NCI-H1436 treated with DMSO at 0.1 percent for 48 hours (cell line): ENCODE results near the gene ZNF280A.
"Not testable (repeated sequence)": the region's sequence is repeated elsewhere in the genome, so short reads cannot be mapped to it uniquely, and the experiment has no call there.

ENCODE experiments used
- DNase-seq: peaks from one replicate; lab custom pipeline; 2025; lab: John Stamatoyannopoulos, UW

Gene ZNF280A

DNA sequence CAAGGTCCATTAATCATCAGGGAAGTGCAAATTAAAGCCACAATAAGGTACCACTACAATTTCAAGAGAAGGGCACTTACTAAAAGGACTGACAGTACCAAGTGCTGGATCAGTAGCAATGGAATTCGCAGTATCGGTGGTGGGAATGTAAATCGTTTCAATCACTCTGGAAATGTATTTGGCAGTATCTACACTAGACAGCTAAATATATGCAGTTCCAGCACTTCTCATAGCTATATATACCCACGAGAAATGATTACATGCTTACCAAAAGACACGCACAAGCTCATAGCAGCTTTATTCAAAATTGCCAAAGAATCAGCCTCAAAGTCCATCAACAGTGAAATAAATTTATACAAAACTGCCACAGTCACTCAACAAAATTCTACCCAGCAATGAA lies 7.1 kb downstream of the ZNF280A start:
- no peak for DNase-seq

GRCh38 chr22:22510833-22511232 lies 9.2 kb downstream of the ZNF280A start:
- not testable (repeated sequence) for DNase-seq

- not testable (repeated sequence) for DNase-seq
Observed at GRCh38 chr22:22509912-22510311, 10.2 kb downstream of the ZNF280A start.

DNA sequence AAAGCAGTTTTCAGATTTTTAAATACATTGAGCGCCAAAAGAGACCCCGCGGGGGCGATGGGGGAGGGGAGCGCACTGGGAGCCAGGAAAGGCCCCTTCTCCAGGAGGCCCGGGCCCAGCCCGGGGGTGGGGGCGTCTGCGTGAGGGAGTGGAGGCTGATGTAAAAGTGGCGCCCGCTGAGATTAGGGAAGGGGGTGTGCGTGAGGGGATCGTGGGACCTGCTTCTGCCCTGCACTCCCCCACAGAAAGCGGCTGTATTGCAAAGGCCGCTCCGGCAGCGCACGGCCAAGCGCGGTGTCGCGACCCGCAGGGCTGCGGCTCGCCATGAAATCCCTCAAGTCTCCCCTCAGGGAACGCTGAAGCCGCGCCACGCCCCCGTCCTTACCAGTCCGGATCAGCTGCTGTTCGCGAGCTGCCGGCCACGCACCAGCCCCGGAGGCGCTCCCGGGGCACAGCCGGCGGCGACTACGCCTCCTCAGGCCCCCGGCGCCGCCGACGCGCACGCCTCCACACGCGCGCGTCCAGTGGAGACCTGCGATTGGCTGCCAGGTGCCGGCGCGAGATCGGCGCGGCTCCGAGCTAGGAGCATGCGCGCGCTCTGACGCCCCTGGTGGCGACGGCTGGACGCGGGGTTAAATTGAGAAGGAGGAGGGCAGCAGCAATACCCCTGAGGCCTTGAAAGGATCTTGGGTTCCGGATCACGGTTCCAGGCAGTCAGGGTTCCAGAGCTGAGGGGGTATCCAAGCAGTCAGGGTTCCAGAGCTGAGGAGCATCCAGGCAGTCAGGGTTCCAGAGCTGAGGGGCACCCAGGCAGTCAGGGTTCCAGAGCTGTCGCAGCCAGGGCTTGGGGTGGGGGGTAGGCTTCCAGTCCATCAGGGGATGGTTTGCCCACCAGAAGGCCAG lies 11.5 kb downstream of the ZNF280A start, which contains the start of gene ZNF280B:
Gene ZNF280B (minus strand): TSS at position 469 of the 903 bp plus-strand sequence. CDS start 19,344 bp downstream, outside the sequence.
- peak; percentile 9 for DNase-seq

DNA sequence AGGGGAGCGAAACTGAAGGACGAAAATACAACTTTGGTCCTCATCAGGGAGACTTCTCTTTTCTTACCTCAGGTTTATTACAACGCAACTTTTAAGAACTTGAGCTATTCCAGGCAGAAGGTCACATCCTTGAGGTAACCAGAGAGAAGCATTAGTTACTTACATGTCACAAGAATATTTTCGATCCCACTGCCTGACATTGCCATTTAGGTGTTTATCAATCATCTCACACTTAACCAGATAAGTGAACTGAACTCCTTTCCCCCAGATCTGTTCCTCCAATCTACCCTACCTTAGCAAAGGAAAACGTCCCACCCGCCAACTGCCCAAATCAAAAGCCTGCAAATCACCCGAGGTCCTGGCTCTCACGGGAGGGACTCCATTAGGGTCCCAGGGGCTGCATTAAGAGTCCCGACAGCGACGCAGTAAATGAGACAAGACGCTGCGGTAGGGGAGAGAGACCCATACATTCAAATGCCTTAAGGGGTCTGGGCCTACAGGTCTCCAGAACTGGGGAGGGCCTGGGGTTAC lies 12.3 kb downstream of the ZNF280A start:
- no peak for DNase-seq

DNA sequence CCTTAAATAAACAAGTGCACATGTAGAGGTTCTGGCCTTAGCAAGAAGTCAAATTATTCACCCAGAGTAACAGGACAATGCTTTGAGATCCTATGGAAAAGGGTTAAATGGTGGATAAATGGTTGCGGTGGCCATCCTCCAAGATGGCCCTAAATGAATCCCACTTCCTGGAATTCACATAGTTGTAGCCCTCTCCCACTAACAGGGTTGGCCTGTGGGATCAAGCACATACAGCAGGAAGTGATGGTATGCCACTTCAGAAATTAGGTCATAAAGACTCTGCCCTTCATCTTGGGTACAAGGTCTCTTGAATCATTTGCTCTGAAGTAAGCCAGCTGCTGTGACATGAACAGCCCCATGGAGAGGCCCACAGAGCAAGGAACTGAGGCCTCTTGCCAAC lies 13.3 kb downstream of the ZNF280A start:
- no peak for DNase-seq

DNA sequence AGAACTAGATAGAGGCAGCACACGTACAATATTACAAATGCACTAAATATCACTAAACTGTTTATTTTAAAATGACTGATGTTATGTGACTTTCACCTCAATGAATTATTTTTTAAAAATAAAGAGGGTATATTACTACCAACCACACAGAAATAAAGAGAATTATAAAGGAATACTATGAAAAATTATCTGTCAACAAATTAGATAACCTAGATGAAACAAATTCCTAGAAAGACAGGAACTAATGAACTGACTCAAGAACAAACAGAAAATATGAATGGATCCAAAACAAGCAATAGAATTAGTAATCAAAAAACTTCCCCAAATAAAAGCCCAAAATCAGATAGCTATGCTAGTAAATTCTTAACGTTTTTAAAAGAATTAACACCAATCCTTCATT lies 21.8 kb downstream of the ZNF280A start:
- DNase-seq: no peak

DNA sequence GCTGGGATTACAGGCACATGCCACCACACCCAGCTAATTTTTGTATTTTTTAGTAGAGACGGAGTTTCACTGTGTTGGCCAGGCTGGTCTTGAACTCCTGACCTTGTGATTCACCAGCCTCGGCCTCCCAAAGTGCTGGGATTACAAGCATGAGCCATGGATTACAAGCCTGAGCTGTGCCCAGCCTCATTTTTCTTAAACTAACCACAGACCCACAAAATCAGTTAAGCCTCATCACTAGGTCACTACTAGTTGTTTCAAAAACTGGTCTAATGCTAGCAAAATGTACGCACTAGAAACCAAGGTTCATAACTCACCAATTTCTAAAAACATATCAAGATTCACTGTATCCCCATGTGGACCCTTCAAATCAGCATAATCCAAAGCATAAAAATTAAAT lies 28.5 kb downstream of the ZNF280A start:
- not testable (repeated sequence) for DNase-seq

DNA sequence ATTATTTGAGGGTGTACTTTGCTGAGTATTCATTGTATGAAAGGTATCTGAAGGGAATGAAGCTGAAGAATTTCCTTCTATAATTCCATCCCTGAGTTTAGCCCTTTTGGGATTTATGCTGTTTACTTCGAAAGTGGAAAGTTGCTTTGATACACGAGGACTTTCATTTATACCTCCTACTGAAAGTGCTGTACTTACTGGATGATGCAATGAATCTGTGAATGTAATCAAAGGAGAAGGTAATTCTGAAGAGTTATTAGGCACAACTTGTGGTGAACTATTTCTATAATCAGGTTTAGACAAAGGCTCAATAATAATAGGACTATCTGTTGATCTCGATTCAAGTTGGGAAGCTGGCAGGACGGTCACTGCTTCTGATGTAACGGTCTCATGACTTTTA lies 31.3 kb downstream of the ZNF280A start:
- DNase-seq: no peak

- no peak for DNase-seq
Observed at GRCh38 chr22:22487869-22488597, 32.0 kb downstream of the ZNF280A start.

GRCh38 chr22:22487059-22487458 lies 33.0 kb downstream of the ZNF280A start:
- no peak for DNase-seq

DNA sequence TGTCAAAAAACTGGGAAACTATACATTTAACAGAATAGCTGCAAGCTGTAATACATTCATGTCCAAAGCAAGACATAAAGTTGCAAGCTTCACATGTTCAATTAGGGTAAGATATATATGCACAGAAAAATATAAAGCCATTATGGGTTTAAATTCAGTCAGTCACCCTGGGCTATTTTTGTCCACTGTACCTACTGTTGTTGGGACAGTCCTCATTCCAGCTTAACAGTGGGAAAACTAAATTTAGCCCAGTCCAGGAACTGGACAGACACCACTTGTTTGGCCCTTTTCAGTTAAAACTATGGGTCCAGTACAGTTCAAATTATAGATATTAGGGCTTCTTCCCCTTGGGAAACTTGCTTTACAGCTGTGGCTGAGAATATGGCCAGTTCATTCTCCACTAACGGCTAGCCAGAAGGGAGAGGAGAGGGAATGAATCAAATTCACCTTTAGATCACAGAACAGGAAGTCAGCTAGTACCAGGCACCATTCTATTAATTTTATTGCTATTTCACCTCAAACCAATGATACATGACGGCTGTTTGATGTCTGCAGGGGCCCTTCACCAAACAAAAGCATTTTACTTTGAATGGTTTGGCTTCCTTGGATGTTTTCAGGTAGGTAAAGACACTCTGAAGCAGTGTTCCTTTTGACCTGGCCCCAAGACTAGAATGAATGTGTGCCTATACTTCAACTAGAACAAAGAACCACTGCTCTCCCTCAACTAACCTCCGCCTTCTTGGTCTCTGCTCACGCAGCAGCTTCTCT lies 33.8 kb downstream of the ZNF280A start:
- DNase-seq: no peak

DNA sequence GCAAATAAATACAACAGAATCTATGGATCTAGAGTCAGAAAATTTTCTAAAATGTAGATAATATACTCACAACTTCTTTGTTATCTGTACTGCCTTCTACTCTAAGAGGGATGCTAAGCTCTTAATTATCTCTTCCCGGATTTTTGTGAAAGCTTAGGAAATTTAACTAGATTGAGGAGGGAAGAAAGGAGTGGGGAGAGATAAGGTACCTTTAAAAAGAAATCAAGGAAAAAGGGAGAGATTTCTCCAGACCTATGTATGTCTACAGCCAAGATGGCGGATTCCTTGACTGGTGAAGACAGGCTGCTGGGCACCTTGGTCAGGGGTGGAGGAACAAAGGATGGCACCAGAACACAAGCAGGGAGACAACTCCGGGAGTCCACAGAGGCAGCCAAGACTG lies 34.5 kb downstream of the ZNF280A start:
- no peak for DNase-seq

GRCh38 chr22:22484023-22484422 lies 36.0 kb downstream of the ZNF280A start:
- DNase-seq: no peak

DNA sequence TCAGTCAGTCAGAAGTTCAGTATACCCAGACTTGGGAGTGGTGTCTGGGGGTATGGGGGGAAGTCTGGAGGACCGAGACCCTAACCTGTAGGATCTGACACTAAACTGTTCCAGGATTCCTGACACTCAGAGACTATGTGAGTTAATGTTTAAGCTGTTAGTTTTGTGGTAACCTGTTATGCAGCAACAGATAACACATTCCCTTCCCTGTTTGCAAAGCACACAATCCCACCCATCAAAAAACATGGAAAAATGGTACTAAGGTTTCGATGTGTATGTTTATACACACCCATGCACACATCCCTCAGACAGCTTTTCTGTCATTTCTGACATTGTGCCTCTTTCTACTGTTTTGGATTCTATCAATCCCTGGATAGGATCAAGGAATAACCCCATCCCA lies 39.1 kb downstream of the ZNF280A start:
- no peak for DNase-seq

DNA sequence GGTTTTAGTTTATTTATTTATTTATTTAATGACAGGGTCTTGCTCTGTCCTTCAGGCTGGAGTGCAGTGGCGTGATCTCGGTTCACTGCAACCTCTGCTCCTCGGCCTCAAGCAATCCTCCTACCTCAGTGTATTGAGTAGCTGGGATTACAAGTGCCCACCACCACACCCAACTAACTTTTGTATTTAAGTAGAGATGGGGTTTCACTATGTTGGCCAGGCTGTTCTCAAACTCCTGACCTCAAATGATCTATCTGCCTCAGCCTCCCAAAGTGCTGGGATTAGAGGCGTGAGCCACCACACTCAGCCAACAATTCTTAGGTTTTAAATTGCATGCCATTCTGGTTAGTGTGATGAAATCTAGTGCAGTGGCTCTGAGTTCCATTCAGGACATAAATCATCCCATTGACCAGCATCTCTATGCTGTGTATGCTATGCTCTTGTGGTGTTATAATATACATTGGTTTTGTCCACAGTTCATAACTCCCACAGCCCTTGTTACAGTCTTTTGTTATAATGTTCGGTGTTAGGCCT lies 40.0 kb downstream of the ZNF280A start:
- no peak for DNase-seq

- no peak for DNase-seq
Observed at GRCh38 chr22:22479116-22479515, 41.0 kb downstream of the ZNF280A start.

GRCh38 chr22:22478470-22478869 lies 41.6 kb downstream of the ZNF280A start:
- no peak for DNase-seq

GRCh38 chr22:22474733-22475132 lies 45.3 kb downstream of the ZNF280A start:
- no peak for DNase-seq

- not testable (repeated sequence) for DNase-seq
Observed at GRCh38 chr22:22471104-22471503, 49.0 kb downstream of the ZNF280A start.

- DNase-seq: no peak
Observed at GRCh38 chr22:22469527-22469926, 50.5 kb downstream of the ZNF280A start.
